ENCODE data around the gene LDHAL6A. TPM values are rescaled to one million over a fixed set of nuclear protein-coding genes. Genes with fewer than 3 reads are reported as not detected.
A peak's percentile ranks its signal among the peaks of the same experiment; 100 is the strongest.

The LDHAL6A gene
- total RNA-seq, 1 donor from 2014 or later: not detected

- DNase-seq (ENCODE audit: low spot score) (no peak), ATAC-seq (no peak)
- intact Hi-C loops (cut with DNase I): no loop called here
Observed at GRCh38 chr11:18485913-18486528, 30.4 kb downstream of the LDHAL6A start.

- intact Hi-C loops (cut with DNase I): no loop called here
- DNase-seq (ENCODE audit: low spot score): no peak
- ATAC-seq: no peak
Observed at GRCh38 chr11:18490319-18490718, 34.7 kb downstream of the LDHAL6A start.

GRCh38 chr11:18490736-18491485 is 35.3 kb downstream of the LDHAL6A start:
- ATAC-seq (no peak), DNase-seq (ENCODE audit: low spot score) (no peak)
- intact Hi-C loops (cut with DNase I): no loop called here

DNA sequence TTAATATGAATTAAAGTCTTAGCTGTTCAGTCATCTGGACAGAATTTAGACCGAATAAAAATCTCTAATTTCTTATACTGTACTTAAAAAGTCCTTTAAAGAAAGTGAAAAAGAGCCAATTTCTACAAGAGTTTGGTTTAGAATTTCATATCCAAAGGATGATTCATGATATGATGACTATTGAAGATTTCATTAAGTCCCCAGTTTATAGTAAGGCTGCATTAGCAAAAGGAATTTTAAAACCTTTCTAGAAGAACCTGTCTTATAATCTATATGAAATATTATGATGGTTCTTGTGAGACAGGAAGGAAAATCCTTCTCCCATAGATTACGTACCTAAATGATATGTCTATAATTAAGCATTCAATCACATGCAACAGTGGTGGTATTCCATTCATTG is 36.3 kb downstream of the LDHAL6A start:
- intact Hi-C loops (cut with DNase I): no loop called here
- ATAC-seq (no peak), DNase-seq (ENCODE audit: low spot score) (no peak)

DNA sequence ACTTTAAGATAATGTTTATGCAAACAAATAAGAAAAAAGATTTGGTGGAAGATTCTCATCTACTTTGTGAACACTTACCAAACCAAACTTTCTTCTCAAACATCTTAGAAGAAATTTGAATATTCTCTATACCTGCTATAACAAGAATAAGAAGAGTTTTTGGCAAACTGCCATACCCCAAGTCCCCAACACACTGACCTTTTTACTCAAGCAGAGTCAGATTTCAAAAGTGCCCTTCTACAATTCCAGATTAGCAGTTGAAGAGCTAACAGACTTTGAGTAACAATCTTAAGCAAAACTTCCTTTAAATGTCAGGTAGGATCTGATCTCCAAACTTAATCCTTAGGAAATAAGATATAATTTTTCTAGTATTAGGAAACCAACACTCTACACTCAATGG is 37.2 kb downstream of the LDHAL6A start:
- intact Hi-C loops (cut with DNase I): no loop called here
- ATAC-seq (no peak), DNase-seq (ENCODE audit: low spot score) (no peak)

DNA sequence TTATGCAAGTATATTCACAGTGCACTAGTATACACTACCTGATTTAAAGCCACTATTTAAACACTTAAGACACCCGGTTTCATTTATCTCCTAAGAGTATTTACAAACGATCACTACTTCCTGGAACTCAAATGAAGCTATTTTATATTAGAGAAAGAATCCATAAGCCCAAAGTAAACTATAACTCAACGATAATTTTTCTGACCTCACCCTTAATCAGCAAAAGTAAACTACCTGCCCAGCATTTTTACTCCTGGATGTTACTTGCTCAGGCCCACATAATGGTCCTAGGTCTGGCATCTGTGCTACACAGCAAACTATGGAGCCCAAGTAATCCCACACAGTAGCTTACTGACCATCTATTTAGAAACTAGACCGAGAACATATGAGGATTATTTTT is 37.7 kb downstream of the LDHAL6A start:
- intact Hi-C loops (cut with DNase I): no loop called here
- no peak for ATAC-seq
- DNase-seq (ENCODE audit: low spot score): no peak

DNA sequence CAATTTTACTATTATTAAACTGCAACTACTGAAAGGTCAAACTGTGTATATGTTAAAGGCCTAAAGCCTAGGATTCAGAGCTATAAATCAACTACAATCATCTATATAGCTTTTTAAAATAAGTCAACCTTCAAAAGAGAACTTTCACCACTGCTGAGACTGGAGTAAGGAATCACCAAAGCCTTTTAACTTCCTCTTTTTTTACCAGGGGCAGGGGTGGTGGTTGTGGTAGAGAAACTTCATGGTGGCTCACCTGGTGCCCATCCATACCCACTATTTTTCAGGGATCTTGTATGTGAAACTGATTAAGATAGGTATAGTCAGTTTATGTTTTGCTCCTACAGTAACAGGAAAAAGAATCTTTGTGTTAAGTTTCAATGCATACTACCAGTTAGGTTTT is 39.6 kb downstream of the LDHAL6A start:
- intact Hi-C loops (cut with DNase I): no loop called here
- ATAC-seq: no peak
- no peak for DNase-seq (ENCODE audit: low spot score)

GRCh38 chr11:18495703-18496102 is 40.0 kb downstream of the LDHAL6A start:
- intact Hi-C loops (cut with DNase I): no loop called here
- no peak for ATAC-seq
- DNase-seq (ENCODE audit: low spot score): no peak

GRCh38 chr11:18498039-18498438 is 42.4 kb downstream of the LDHAL6A start:
- ATAC-seq (no peak), DNase-seq (ENCODE audit: low spot score) (no peak)
- intact Hi-C loops (cut with DNase I): no loop called here

DNA sequence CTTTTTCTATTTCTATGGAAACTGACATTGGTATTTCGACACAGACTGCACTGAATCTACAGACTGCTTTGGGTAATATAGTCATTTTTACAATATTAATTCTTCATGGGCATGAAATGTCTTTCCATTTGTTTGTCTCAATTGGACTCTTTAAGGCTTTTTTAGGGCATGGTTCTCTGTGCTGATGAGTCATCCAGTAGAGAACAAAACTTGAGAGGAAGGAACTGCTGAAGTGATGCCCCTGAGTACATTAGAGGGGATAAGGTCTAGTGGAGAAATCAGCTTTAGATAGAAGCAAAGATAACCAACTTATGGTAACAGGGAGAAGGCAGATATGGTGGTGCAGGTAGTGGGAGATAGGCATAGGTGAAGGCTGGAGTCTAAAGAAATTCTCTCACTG is 46.0 kb downstream of the LDHAL6A start:
- intact Hi-C loops (cut with DNase I): no loop called here

GRCh38 chr11:18502352-18502751 is 46.7 kb downstream of the LDHAL6A start:
- DNase-seq (ENCODE audit: low spot score) (no peak), ATAC-seq (no peak)
- intact Hi-C loops (cut with DNase I): no loop called here

More for the DNA sequence above, 46.0 kb downstream of the LDHAL6A start:
- ATAC-seq (no peak), DNase-seq (ENCODE audit: low spot score) (no peak)

DNA sequence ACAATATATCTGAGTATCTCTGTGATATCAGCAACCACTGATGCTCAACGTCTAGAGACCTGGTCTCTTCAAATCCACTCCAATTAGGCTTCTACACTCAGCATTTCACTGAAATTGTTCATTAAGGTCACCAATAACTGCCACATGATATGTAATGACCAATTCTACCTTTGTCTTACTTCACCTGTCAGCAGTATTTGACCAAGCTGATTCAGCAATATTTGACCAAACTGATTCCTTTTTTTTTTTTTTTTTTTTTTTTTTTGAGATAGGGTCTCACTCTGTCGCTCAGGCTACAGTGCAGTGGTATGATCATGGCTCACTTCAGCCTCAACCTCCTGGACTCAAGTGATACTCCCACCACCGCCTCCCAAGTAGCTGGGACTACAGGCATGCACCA is 65.5 kb downstream of the LDHAL6A start:
- ATAC-seq: no peak
- intact Hi-C loops (cut with DNase I): no loop called here

GRCh38 chr11:18522388-18522787 is 66.7 kb downstream of the LDHAL6A start:
- DNase-seq (ENCODE audit: low spot score) (no peak), ATAC-seq (no peak)
- intact Hi-C loops (cut with DNase I): no loop called here

More for the DNA sequence above, 65.5 kb downstream of the LDHAL6A start:
- no peak for DNase-seq (ENCODE audit: low spot score)

GRCh38 chr11:18523084-18523483 is 67.4 kb downstream of the LDHAL6A start:
- DNase-seq (ENCODE audit: low spot score) (no peak), ATAC-seq (no peak)
- intact Hi-C loops (cut with DNase I): no loop called here

GRCh38 chr11:18524248-18524647 is 68.6 kb downstream of the LDHAL6A start:
- ATAC-seq: no peak

DNA sequence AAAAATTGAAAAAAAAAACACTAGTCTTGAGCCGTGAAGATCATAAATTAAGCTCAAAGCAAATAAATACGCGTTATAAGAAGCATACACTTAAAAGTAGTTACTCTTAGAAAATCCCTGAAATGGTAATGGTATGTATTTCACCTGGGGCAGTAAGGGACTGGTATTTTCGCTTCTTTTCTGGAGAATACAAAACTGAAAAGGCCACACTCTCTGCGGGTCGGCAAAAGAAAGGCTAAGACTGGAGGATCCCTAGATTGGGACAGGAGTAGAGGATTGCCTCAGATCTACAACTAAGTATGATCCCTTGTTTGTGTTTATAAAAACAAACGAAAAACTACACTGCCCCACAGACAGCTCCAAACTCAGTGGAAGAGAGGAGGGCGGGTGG is 70.5 kb downstream of the LDHAL6A start:
- ATAC-seq: no peak

More at GRCh38 chr11:18524248-18524647, 68.6 kb downstream of the LDHAL6A start:
- no peak for DNase-seq (ENCODE audit: low spot score)
- intact Hi-C loops (cut with DNase I): no loop called here

GRCh38 chr11:18526521-18527296 is 71.1 kb downstream of the LDHAL6A start, which contains the start of gene TSG101:
Gene TSG101, minus strand, starts transcription at chr11:18526942. Its CDS starts 126 bp downstream, at chr11:18526816.
- intact Hi-C loops (cut with DNase I): no loop called here
- peak; percentile 98 for DNase-seq (ENCODE audit: low spot score)
- ATAC-seq: peak; percentile 100

More for the DNA sequence above, 70.5 kb downstream of the LDHAL6A start:
- DNase-seq (ENCODE audit: low spot score): no peak
- intact Hi-C loops (cut with DNase I): no loop called here

DNA sequence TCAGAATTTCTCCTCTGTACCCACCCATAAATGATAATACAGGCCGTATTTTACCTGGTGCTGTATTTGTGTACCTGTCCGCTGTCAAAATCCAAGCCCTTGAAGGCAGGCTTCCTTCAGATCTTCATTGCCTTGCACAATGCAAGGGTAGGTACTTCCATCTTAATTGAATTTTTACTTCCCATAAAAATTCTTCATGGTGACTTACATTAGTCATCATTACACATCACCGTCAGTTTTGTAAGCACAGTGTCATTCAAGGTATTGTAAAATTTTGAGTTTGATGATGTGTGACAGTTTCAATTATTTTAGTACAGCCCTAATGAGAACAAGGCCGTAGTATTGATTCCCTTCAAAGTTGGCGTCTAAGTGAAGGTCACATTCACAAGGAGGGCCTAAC is 71.9 kb downstream of the LDHAL6A start:
- no peak for DNase-seq (ENCODE audit: low spot score)
- intact Hi-C loops (cut with DNase I): no loop called here
- ATAC-seq: no peak

Measured in sciatic nerve (tissue), 2 donors.